Measurements from ENCODE around the gene CYP21A2. TPM values are rescaled to one million over a fixed set of nuclear protein-coding genes. Genes with fewer than 3 reads are reported as not detected.
"Not testable (repeated sequence)": the region's sequence is repeated elsewhere in the genome, so short reads cannot be mapped to it uniquely, and the experiment has no call there.

Gene CYP21A2
- 0.44 TPM for total RNA-seq (ENCODE audit: unreplicated experiment)
- long read RNA-seq = 0 reads

DNA sequence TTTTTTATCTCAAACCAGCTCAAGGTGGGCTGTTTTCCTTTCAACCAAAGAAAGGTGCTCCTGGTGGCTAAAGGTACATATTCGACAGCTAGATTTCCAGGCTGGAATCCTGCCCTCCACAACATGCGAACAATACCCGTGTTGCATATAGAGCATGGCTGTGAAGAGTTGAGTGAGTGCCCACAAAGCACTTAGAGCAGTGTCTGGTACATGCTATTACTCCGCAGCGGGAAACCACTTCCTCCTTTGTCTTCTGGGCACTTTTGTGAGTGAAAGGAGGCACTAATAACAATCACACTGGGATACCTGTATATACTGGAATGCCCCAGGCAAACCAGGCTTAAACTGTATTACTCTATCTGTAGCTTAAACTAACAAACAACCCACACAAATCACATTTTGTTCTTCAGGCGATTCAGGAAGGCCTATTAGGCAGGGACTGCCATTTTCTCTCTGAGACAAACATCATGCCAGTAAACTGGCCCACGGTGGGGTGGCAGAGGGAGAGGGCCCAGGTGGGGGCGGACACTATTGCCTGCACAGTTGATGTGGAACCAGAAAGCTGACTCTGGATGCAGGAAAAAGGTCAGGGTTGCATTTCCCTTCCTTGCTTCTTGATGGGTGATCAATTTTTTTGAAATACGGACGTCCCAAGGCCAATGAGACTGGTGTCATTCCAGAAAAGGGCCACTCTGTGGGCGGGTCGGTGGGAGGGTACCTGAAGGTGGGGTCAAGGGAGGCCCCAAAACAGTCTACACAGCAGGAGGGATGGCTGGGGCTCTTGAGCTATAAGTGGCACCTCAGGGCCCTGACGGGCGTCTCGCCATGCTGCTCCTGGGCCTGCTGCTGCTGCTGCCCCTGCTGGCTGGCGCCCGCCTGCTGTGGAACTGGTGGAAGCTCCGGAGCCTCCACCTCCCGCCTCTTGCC lies at the start of gene CYP21A2:
CYP21A2 (plus strand) TSS at position 818 of the 927 bp plus-strand sequence; CDS start at position 826, 8 bp downstream.
- H3K4me1 Mint-ChIP-seq (ENCODE audit: unreplicated experiment); H3K27ac Mint-ChIP-seq (ENCODE audit: unreplicated experiment): not testable (repeated sequence)

GRCh38 chr6:31989363-31989762 lies 48.9 kb upstream of the CYP21A2 start:
- H3K27me3 Mint-ChIP-seq (ENCODE audit: unreplicated experiment); DNase-seq (ENCODE audit: low spot score); H3K4me1 Mint-ChIP-seq (ENCODE audit: unreplicated experiment): not testable (repeated sequence)

More for the DNA sequence above, at the start of gene CYP21A2:
- not testable (repeated sequence) for H3K36me3 Mint-ChIP-seq (ENCODE audit: low read depth, unreplicated experiment); DNase-seq (ENCODE audit: low spot score); H3K4me3 Mint-ChIP-seq (ENCODE audit: unreplicated experiment); H3K27me3 Mint-ChIP-seq (ENCODE audit: unreplicated experiment); H3K9me3 Mint-ChIP-seq (ENCODE audit: unreplicated experiment)

GRCh38 chr6:31994421-31994820 lies 43.8 kb upstream of the CYP21A2 start:
- H3K36me3 Mint-ChIP-seq (ENCODE audit: low read depth, unreplicated experiment); H3K27ac Mint-ChIP-seq (ENCODE audit: unreplicated experiment); H3K27me3 Mint-ChIP-seq (ENCODE audit: unreplicated experiment); DNase-seq (ENCODE audit: low spot score); H3K4me1 Mint-ChIP-seq (ENCODE audit: unreplicated experiment); H3K4me3 Mint-ChIP-seq (ENCODE audit: unreplicated experiment); H3K9me3 Mint-ChIP-seq (ENCODE audit: unreplicated experiment): not testable (repeated sequence)

More at GRCh38 chr6:31989363-31989762, 48.9 kb upstream of the CYP21A2 start:
- H3K27ac Mint-ChIP-seq (ENCODE audit: unreplicated experiment); H3K9me3 Mint-ChIP-seq (ENCODE audit: unreplicated experiment); H3K4me3 Mint-ChIP-seq (ENCODE audit: unreplicated experiment); H3K36me3 Mint-ChIP-seq (ENCODE audit: low read depth, unreplicated experiment): not testable (repeated sequence)

GRCh38 chr6:31996385-31996784 lies 41.8 kb upstream of the CYP21A2 start:
- not testable (repeated sequence) for H3K27me3 Mint-ChIP-seq (ENCODE audit: unreplicated experiment); H3K9me3 Mint-ChIP-seq (ENCODE audit: unreplicated experiment); DNase-seq (ENCODE audit: low spot score)

DNA sequence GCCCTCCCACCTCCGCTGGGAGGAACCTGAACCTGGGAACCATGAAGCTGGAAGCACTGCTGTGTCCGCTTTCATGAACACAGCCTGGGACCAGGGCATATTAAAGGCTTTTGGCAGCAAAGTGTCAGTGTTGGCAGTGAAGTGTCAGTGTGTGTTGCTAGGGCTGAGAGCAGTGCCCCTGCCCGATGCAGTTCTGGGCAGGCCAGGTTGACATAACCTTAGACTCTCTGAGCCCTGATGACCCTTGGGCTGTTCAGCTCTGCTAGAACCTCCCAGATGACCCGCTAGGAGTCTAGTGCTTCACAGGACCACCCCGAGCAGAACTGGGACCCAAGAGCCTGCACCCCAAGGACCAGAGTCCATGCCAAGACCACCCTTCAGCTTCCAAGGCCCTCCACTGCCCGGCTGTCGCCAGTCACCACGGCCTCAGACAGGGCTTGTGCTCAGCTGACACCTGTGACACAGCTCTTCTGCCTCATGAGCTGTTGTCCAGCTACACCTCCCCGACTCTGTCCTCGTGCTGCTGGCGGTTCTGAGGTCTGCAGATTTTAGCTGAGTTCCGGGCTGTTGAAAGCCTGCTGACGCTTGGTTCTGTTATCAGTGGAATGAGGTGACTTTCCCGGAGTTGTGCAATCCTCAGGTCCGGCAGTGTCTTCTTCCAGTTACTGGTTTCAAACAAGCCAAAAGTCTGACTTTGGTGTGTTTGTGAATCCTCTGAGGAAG lies 35.5 kb upstream of the CYP21A2 start:
- not testable (repeated sequence) for H3K27ac Mint-ChIP-seq (ENCODE audit: unreplicated experiment); H3K36me3 Mint-ChIP-seq (ENCODE audit: low read depth, unreplicated experiment); H3K9me3 Mint-ChIP-seq (ENCODE audit: unreplicated experiment); DNase-seq (ENCODE audit: low spot score); H3K27me3 Mint-ChIP-seq (ENCODE audit: unreplicated experiment); H3K4me3 Mint-ChIP-seq (ENCODE audit: unreplicated experiment); H3K4me1 Mint-ChIP-seq (ENCODE audit: unreplicated experiment)

More at GRCh38 chr6:31996385-31996784, 41.8 kb upstream of the CYP21A2 start:
- H3K36me3 Mint-ChIP-seq (ENCODE audit: low read depth, unreplicated experiment); H3K4me3 Mint-ChIP-seq (ENCODE audit: unreplicated experiment); H3K27ac Mint-ChIP-seq (ENCODE audit: unreplicated experiment); H3K4me1 Mint-ChIP-seq (ENCODE audit: unreplicated experiment): not testable (repeated sequence)

GRCh38 chr6:32003301-32003700 lies 34.9 kb upstream of the CYP21A2 start:
- H3K9me3 Mint-ChIP-seq (ENCODE audit: unreplicated experiment); H3K27me3 Mint-ChIP-seq (ENCODE audit: unreplicated experiment); DNase-seq (ENCODE audit: low spot score); H3K36me3 Mint-ChIP-seq (ENCODE audit: low read depth, unreplicated experiment); H3K4me3 Mint-ChIP-seq (ENCODE audit: unreplicated experiment); H3K4me1 Mint-ChIP-seq (ENCODE audit: unreplicated experiment); H3K27ac Mint-ChIP-seq (ENCODE audit: unreplicated experiment): not testable (repeated sequence)

DNA sequence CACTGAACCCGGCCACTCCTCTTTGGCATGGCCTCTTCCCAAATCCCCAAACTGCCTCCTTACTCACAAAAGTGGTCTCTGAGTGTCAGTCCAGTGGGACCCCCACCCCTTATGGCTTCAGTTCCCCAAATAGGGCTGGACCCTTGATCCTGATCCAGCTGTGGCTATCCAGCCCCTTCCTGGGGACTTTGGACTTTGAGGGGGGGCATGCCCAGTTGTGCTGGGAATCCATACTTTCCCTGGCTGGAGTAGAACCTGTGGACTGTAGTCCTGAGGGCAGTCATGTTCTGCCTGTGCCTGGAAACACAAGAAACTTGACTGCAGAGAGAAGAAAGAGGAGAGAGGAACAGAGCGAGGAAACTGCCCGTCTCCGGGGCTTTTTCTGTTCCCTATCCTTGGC lies 33.8 kb upstream of the CYP21A2 start:
- DNase-seq (ENCODE audit: low spot score); H3K4me1 Mint-ChIP-seq (ENCODE audit: unreplicated experiment); H3K36me3 Mint-ChIP-seq (ENCODE audit: low read depth, unreplicated experiment); H3K9me3 Mint-ChIP-seq (ENCODE audit: unreplicated experiment); H3K27me3 Mint-ChIP-seq (ENCODE audit: unreplicated experiment); H3K27ac Mint-ChIP-seq (ENCODE audit: unreplicated experiment); H3K4me3 Mint-ChIP-seq (ENCODE audit: unreplicated experiment): not testable (repeated sequence)

DNA sequence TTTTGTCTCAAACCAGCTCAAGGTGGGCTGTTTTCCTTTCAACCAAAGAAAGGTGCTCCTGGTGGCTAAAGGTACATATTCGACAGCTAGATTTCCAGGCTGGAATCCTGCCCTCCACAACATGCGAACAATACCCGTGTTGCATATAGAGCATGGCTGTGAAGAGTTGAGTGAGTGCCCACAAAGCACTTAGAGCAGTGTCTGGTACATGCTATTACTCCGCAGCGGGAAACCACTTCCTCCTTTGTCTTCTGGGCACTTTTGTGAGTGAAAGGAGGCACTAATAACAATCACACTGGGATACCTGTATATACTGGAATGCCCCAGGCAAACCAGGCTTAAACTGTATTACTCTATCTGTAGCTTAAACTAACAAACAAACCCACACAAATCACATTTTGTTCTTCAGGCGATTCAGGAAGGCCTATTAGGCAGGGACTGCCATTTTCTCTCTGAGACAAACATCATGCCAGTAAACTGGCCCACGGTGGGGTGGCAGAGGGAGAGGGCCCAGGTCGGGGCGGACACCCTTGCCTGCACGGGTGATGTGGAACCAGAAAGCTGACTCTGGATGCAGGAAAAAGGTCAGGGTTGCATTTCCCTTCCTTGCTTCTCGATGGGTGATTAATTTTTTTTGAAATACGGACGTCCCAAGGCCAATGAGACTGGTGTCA lies 33.2 kb upstream of the CYP21A2 start:
- H3K9me3 Mint-ChIP-seq (ENCODE audit: unreplicated experiment); H3K27ac Mint-ChIP-seq (ENCODE audit: unreplicated experiment); DNase-seq (ENCODE audit: low spot score); H3K4me1 Mint-ChIP-seq (ENCODE audit: unreplicated experiment); H3K4me3 Mint-ChIP-seq (ENCODE audit: unreplicated experiment); H3K36me3 Mint-ChIP-seq (ENCODE audit: low read depth, unreplicated experiment); H3K27me3 Mint-ChIP-seq (ENCODE audit: unreplicated experiment): not testable (repeated sequence)

GRCh38 chr6:32005538-32005880 lies 32.7 kb upstream of the CYP21A2 start:
- H3K9me3 Mint-ChIP-seq (ENCODE audit: unreplicated experiment); H3K27me3 Mint-ChIP-seq (ENCODE audit: unreplicated experiment); H3K4me3 Mint-ChIP-seq (ENCODE audit: unreplicated experiment); H3K4me1 Mint-ChIP-seq (ENCODE audit: unreplicated experiment); H3K36me3 Mint-ChIP-seq (ENCODE audit: low read depth, unreplicated experiment); H3K27ac Mint-ChIP-seq (ENCODE audit: unreplicated experiment); DNase-seq (ENCODE audit: low spot score): not testable (repeated sequence)

DNA sequence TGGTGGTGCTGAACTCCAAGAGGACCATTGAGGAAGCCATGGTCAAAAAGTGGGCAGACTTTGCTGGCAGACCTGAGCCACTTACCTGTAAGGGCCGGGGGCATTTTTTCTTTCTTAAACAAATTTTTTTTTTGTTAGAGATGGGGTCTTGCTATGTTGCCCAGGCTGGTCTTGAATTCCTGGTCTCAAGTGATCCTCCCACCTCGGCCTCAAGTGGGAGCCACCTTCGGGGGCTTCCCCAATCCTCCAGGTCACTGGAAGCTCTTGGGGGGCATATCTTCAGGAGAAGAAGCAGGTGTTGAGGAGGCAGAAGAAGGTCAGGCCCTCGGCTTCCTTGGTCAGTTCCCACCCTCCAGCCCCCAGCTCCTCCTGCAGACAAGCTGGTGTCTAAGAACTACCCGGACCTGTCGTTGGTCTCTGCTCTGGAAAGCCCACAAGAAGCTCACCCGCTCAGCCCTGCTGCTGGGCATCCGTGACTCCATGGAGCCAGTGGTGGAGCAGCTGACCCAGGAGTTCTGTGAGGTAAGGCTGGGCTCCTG lies 32.2 kb upstream of the CYP21A2 start:
- not testable (repeated sequence) for H3K4me3 Mint-ChIP-seq (ENCODE audit: unreplicated experiment); DNase-seq (ENCODE audit: low spot score)

GRCh38 chr6:32007086-32007485 lies 31.1 kb upstream of the CYP21A2 start:
- DNase-seq (ENCODE audit: low spot score); H3K27ac Mint-ChIP-seq (ENCODE audit: unreplicated experiment); H3K27me3 Mint-ChIP-seq (ENCODE audit: unreplicated experiment): not testable (repeated sequence)

More for the DNA sequence above, 32.2 kb upstream of the CYP21A2 start:
- not testable (repeated sequence) for H3K27ac Mint-ChIP-seq (ENCODE audit: unreplicated experiment); H3K27me3 Mint-ChIP-seq (ENCODE audit: unreplicated experiment); H3K36me3 Mint-ChIP-seq (ENCODE audit: low read depth, unreplicated experiment); H3K4me1 Mint-ChIP-seq (ENCODE audit: unreplicated experiment); H3K9me3 Mint-ChIP-seq (ENCODE audit: unreplicated experiment)

More at GRCh38 chr6:32007086-32007485, 31.1 kb upstream of the CYP21A2 start:
- not testable (repeated sequence) for H3K4me1 Mint-ChIP-seq (ENCODE audit: unreplicated experiment); H3K9me3 Mint-ChIP-seq (ENCODE audit: unreplicated experiment); H3K36me3 Mint-ChIP-seq (ENCODE audit: low read depth, unreplicated experiment); H3K4me3 Mint-ChIP-seq (ENCODE audit: unreplicated experiment)

Measured in endothelial cell (in vitro differentiated cells).